ENCODE measurements around the gene CACNB1. TPM values are rescaled to one million over a fixed set of nuclear protein-coding genes. Genes with fewer than 3 reads are reported as not detected.

CACNB1 gene
- total RNA-seq, 1 experiment from 2014 or later, result 2.9 TPM

- H3K4me1 ChIP-seq (replicated peaks), result peaks cover 7% of the 10 kb centered on the region; the same call in 1 of the 2 replicates
- peaks cover 18% of the 10 kb centered on the region for H3K27me3 ChIP-seq (replicated peaks)
- no peak overlapping the region for H3K27ac ChIP-seq
- H3K4me3 ChIP-seq, result peak overlapping the region; percentile 52
- no peaks in the 10 kb centered on the region for H3K36me3 ChIP-seq
- no peaks in the 10 kb centered on the region for H3K9me3 ChIP-seq (replicated peaks)
- DNase-seq (ENCODE audit: low read depth in 1 of 2, low spot score in 2 of 2), result peak; percentile 86 to 97
Measured at GRCh38 chr17:39153599-39154051, 43.8 kb downstream of the CACNB1 start.

GRCh38 chr17:39151943-39152818 is 45.3 kb downstream of the CACNB1 start:
- peaks cover 7% of the 10 kb centered on the region; the same call in 1 of the 2 replicates for H3K4me1 ChIP-seq (replicated peaks)
- H3K27ac ChIP-seq, result no peak overlapping the region
- H3K27me3 ChIP-seq (replicated peaks), result peaks cover 18% of the 10 kb centered on the region
- DNase-seq (ENCODE audit: low read depth in 1 of 2, low spot score in 2 of 2), result no peak
- no peaks in the 10 kb centered on the region for H3K9me3 ChIP-seq (replicated peaks)
- no peak overlapping the region; the same call in 1 of the 2 replicates for H3K4me3 ChIP-seq
- no peaks in the 10 kb centered on the region for H3K36me3 ChIP-seq

- no peak for DNase-seq (ENCODE audit: low read depth in 1 of 2, low spot score in 2 of 2)
- H3K4me1 ChIP-seq (replicated peaks), result peaks cover 7% of the 10 kb centered on the region; the same call in 1 of the 2 replicates
- no peak within 1 kb of the TSS for H3K27ac ChIP-seq
- H3K4me3 ChIP-seq, result no peak within 1 kb of the TSS
- H3K9me3 ChIP-seq (replicated peaks), result no peaks in the 10 kb centered on the region
- peaks cover 18% of the 10 kb centered on the region for H3K27me3 ChIP-seq (replicated peaks)
- H3K36me3 ChIP-seq, result no peaks in the 10 kb centered on the region
Measured at GRCh38 chr17:39151150-39151942, 46.1 kb downstream of the CACNB1 start, which contains the start of gene PLXDC1. Gene PLXDC1 (minus strand): TSS chr17:39151637. CDS start chr17:39151437, 200 bp downstream.

- DNase-seq (ENCODE audit: low read depth in 1 of 2, low spot score in 2 of 2), result no peak
- Histone ChIP-seq H3K27ac (no peak overlapping the region), H3K36me3 (no peaks in the 10 kb centered on the region), H3K9me3 (replicated peaks) (no peaks in the 10 kb centered on the region), H3K4me3 (no peak overlapping the region), H3K4me1 (replicated peaks) (peaks cover 7% of the 10 kb centered on the region; the same call in 1 of the 2 replicates), H3K27me3 (replicated peaks) (peaks cover 18% of the 10 kb centered on the region)
Measured at GRCh38 chr17:39150795-39151149, 46.7 kb downstream of the CACNB1 start.

- H3K27me3 ChIP-seq (replicated peaks), result peaks cover 18% of the 10 kb centered on the region
- H3K4me3 ChIP-seq, result no peak overlapping the region
- no peak for DNase-seq (ENCODE audit: low read depth in 1 of 2, low spot score in 2 of 2)
- peaks cover 7% of the 10 kb centered on the region; the same call in 1 of the 2 replicates for H3K4me1 ChIP-seq (replicated peaks)
- H3K36me3 ChIP-seq, result no peaks in the 10 kb centered on the region
- no peak overlapping the region for H3K27ac ChIP-seq
- H3K9me3 ChIP-seq (replicated peaks), result no peaks in the 10 kb centered on the region
Measured at GRCh38 chr17:39150104-39150634, 47.3 kb downstream of the CACNB1 start.

GRCh38 chr17:39147221-39148185 is 50.0 kb downstream of the CACNB1 start:
- Histone ChIP-seq H3K27me3 (replicated peaks) (peaks cover 18% of the 10 kb centered on the region), H3K4me3 (no peak overlapping the region), H3K36me3 (no peaks in the 10 kb centered on the region), H3K9me3 (replicated peaks) (no peaks in the 10 kb centered on the region), H3K27ac (no peak overlapping the region), H3K4me1 (replicated peaks) (no peaks in the 10 kb centered on the region)
- no peak for DNase-seq (ENCODE audit: low read depth in 1 of 2, low spot score in 2 of 2)

- no peak for DNase-seq (ENCODE audit: low read depth in 1 of 2, low spot score in 2 of 2)
- H3K4me1 ChIP-seq (replicated peaks), result no peaks in the 10 kb centered on the region
Measured at GRCh38 chr17:39146273-39146672, 51.2 kb downstream of the CACNB1 start.

GRCh38 chr17:39145143-39145542 is 52.3 kb downstream of the CACNB1 start:
- Histone ChIP-seq H3K36me3 (no peaks in the 10 kb centered on the region), H3K27ac (no peak overlapping the region), H3K4me3 (no peak overlapping the region), H3K4me1 (replicated peaks) (no peaks in the 10 kb centered on the region), H3K9me3 (replicated peaks) (no peaks in the 10 kb centered on the region), H3K27me3 (replicated peaks) (peaks cover 6% of the 10 kb centered on the region)
- no peak for DNase-seq (ENCODE audit: low read depth in 1 of 2, low spot score in 2 of 2)

More at GRCh38 chr17:39146273-39146672, 51.2 kb downstream of the CACNB1 start:
- no peaks in the 10 kb centered on the region for H3K36me3 ChIP-seq
- H3K4me3 ChIP-seq, result no peak overlapping the region
- no peaks in the 10 kb centered on the region for H3K9me3 ChIP-seq (replicated peaks)
- peaks cover 17% of the 10 kb centered on the region for H3K27me3 ChIP-seq (replicated peaks)
- H3K27ac ChIP-seq, result no peak overlapping the region

- H3K36me3 ChIP-seq, result no peaks in the 10 kb centered on the region
- no peak for DNase-seq (ENCODE audit: low read depth in 1 of 2, low spot score in 2 of 2)
Measured at GRCh38 chr17:39144416-39144840, 53.0 kb downstream of the CACNB1 start.

GRCh38 chr17:39143552-39144093 is 53.8 kb downstream of the CACNB1 start:
- no peak overlapping the region for H3K27ac ChIP-seq
- no peaks in the 10 kb centered on the region for H3K36me3 ChIP-seq
- DNase-seq (ENCODE audit: low read depth in 1 of 2, low spot score in 2 of 2), result no peak
- H3K9me3 ChIP-seq (replicated peaks), result no peaks in the 10 kb centered on the region
- peaks cover 11% of the 10 kb centered on the region for H3K4me1 ChIP-seq (replicated peaks)
- no peaks in the 10 kb centered on the region for H3K27me3 ChIP-seq (replicated peaks)
- no peak overlapping the region for H3K4me3 ChIP-seq

More at GRCh38 chr17:39144416-39144840, 53.0 kb downstream of the CACNB1 start:
- H3K9me3 ChIP-seq (replicated peaks), result no peaks in the 10 kb centered on the region
- no peak overlapping the region for H3K27ac ChIP-seq
- H3K4me3 ChIP-seq, result no peak overlapping the region
- H3K4me1 ChIP-seq (replicated peaks), result peaks cover 4% of the 10 kb centered on the region
- no peaks in the 10 kb centered on the region for H3K27me3 ChIP-seq (replicated peaks)

GRCh38 chr17:39141915-39142664 is 55.4 kb downstream of the CACNB1 start:
- no peak for DNase-seq (ENCODE audit: low read depth in 1 of 2, low spot score in 2 of 2)
- H3K27me3 ChIP-seq (replicated peaks), result no peaks in the 10 kb centered on the region
- H3K4me1 ChIP-seq (replicated peaks), result peaks cover 11% of the 10 kb centered on the region
- no peaks in the 10 kb centered on the region for H3K36me3 ChIP-seq
- no peaks in the 10 kb centered on the region for H3K9me3 ChIP-seq (replicated peaks)
- no peak overlapping the region for H3K27ac ChIP-seq
- H3K4me3 ChIP-seq, result no peak overlapping the region

- Histone ChIP-seq H3K36me3 (no peaks in the 10 kb centered on the region), H3K4me1 (replicated peaks) (peaks cover 11% of the 10 kb centered on the region), H3K27me3 (replicated peaks) (no peaks in the 10 kb centered on the region), H3K9me3 (replicated peaks) (no peaks in the 10 kb centered on the region), H3K4me3 (no peak overlapping the region), H3K27ac (no peak overlapping the region)
- DNase-seq (ENCODE audit: low read depth in 1 of 2, low spot score in 2 of 2), result no peak
Measured at GRCh38 chr17:39141294-39141693, 56.2 kb downstream of the CACNB1 start.
